PC-9 (cell line): ENCODE data around the gene GSTO1.

ENCODE experiments used
- CTCF ChIP-seq: fragments of 200-600 bp; sonication (generic); conservative IDR thresholded peaks from 2 replicates; pipeline ENCODE4 v1.6.1; 2017; ENCODE audit warnings: mixed run types, antibody characterized with exemption, mild to moderate bottlenecking, moderate library complexity
- EZH2 ChIP-seq: fragments of 200-600 bp; sonication (generic); IDR thresholded peaks from 2 replicates; pipeline ENCODE4 v1.8.0; 2017; ENCODE audit warnings: antibody characterized with exemption, low read depth

- TF ChIP-seq CTCF (no peak), EZH2 (no peak)
Measured at GRCh38 chr10:104259999-104260774, 5.5 kb downstream of the GSTO1 start.
